WTC11 (cell line): ENCODE data around the gene ARHGAP26.

Experiments
- CBFB ChIP-seq: sonication (generic); formaldehyde crosslinking; IDR thresholded peaks from 2 replicates; pipeline ENCODE4 v1.8.1; 2022; ENCODE audit warnings: mild to moderate bottlenecking, low read depth, missing genetic modification reagents
- CTCF ChIP-seq: fragments of 200-600 bp; IDR thresholded peaks from 2 replicates; pipeline ENCODE4 v1.8.0; 2022; ENCODE audit warnings: antibody characterized with exemption
- HMGXB4 ChIP-seq: sonication (generic); formaldehyde crosslinking; IDR thresholded peaks from 2 replicates; pipeline ENCODE4 v1.8.1; 2023; ENCODE audit warnings: mild to moderate bottlenecking, moderate library complexity, missing genetic modification reagents
- MAX ChIP-seq: sonication (generic); formaldehyde crosslinking; IDR thresholded peaks from 2 replicates; pipeline ENCODE4 v1.8.0; 2022; ENCODE audit warnings: mild to moderate bottlenecking, missing genetic modification reagents
- NR1H2 ChIP-seq: sonication (generic); formaldehyde crosslinking; IDR thresholded peaks from 2 replicates; pipeline ENCODE4 v1.9.0; 2021; ENCODE audit warnings: mild to moderate bottlenecking, moderate library complexity, missing genetic modification reagents
- SP1 ChIP-seq: sonication (generic); formaldehyde crosslinking; conservative IDR thresholded peaks from 2 replicates; pipeline ENCODE4 v1.8.1; 2022; ENCODE audit warnings: missing genetic modification reagents
- TEAD4 ChIP-seq: sonication (generic); formaldehyde crosslinking; IDR thresholded peaks from 2 replicates; pipeline ENCODE4 v1.8.0; 2022; ENCODE audit warnings: mild to moderate bottlenecking, missing genetic modification reagents
- USF2 ChIP-seq: sonication (generic); formaldehyde crosslinking; IDR thresholded peaks from 2 replicates; pipeline ENCODE4 v1.8.1; 2023; ENCODE audit warnings: mild to moderate bottlenecking, missing genetic modification reagents, moderate library complexity
- ZMAT4 ChIP-seq: fragments of 250-450 bp; sonication (Bioruptor Pico); IDR thresholded peaks from 2 replicates; pipeline ENCODE4 v1.9.0; 2021; ENCODE audit warnings: mild to moderate bottlenecking

GRCh38 chr5:142819292-142819691 lies 49.1 kb downstream of the ARHGAP26 start:
- TF ChIP-seq MAX (CRISPR knock-in tag) (no peak), CTCF (no peak), ZMAT4 (no peak), SP1 (CRISPR knock-in tag) (no peak), USF2 (CRISPR knock-in tag) (no peak), TEAD4 (CRISPR knock-in tag) (no peak), NR1H2 (CRISPR knock-in tag) (no peak), HMGXB4 (CRISPR knock-in tag) (no peak), CBFB (CRISPR knock-in tag) (no peak)
